NCI-H1694 (cell line): ENCODE results near the gene RXYLT1.

Experiments
- DNase-seq: peaks from one replicate; lab custom pipeline; 2025; lab: John Stamatoyannopoulos, UW

RXYLT1 gene

GRCh38 chr12:63843721-63844390 is 64.1 kb downstream of the RXYLT1 start:
- peak; percentile 44 for DNase-seq

- no peak for DNase-seq
Observed at GRCh38 chr12:63844391-63845341, 65.0 kb downstream of the RXYLT1 start, which contains the start of gene SRGAP1. Gene SRGAP1 (plus strand): TSS chr12:63844700. CDS start chr12:63844817, 117 bp downstream.

GRCh38 chr12:63845726-63846125 is 66.0 kb downstream of the RXYLT1 start:
- DNase-seq: no peak

- DNase-seq: peak; percentile 7
Observed at GRCh38 chr12:63846238-63846967, 66.7 kb downstream of the RXYLT1 start.

- DNase-seq: no peak
Observed at GRCh38 chr12:63848450-63848849, 68.7 kb downstream of the RXYLT1 start.

- DNase-seq: no peak
Observed at GRCh38 chr12:63849106-63849620, 69.5 kb downstream of the RXYLT1 start.

GRCh38 chr12:63849641-63850040 is 69.9 kb downstream of the RXYLT1 start:
- no peak for DNase-seq

- DNase-seq: no peak
Observed at GRCh38 chr12:63853978-63854377, 74.3 kb downstream of the RXYLT1 start.

- no peak for DNase-seq
Observed at GRCh38 chr12:63855299-63855698, 75.6 kb downstream of the RXYLT1 start.

- DNase-seq: no peak
Observed at GRCh38 chr12:63857771-63858670, 78.3 kb downstream of the RXYLT1 start.
